NOMO-1 treated with DMSO at 0.1 percent for 48 hours (cell line): ENCODE results near the gene DHX30.

Experiments used
- DNase-seq: peaks from one replicate; lab custom pipeline; 2025; ENCODE audit not compliant: unreplicated experiment; lab: John Stamatoyannopoulos, UW

Gene DHX30

DNA sequence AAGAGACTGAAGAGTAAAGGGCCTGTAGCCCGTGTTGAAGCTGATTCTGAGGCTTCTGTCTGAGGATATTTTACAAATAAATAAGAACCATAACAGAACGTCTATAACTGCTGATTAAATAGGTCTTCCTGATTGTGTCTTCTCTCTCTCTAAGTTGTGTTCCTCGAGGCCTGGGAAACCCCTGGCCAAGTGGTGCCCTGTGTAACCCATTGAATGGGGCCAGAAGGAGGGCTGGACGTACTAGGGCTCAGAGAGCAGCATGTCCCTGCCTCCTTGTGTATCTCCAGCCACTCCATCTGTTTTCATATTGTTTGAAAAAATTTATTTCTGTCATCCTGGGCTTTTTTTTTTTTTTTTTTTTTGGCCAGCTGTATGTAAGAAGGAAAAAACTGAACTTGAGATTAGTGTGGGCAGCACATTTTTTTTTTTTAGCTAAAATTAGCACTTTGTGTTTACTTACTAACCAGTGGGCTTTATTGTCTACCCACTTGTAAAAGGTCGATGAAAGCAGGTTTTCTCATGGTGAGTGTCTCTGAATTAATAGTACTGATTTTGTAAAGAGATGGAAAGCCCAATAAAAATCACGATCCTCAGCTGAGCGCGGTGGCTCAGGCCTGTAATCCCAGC, 10.7 kb downstream of the DHX30 start:
- DNase-seq, result no peak

DNA sequence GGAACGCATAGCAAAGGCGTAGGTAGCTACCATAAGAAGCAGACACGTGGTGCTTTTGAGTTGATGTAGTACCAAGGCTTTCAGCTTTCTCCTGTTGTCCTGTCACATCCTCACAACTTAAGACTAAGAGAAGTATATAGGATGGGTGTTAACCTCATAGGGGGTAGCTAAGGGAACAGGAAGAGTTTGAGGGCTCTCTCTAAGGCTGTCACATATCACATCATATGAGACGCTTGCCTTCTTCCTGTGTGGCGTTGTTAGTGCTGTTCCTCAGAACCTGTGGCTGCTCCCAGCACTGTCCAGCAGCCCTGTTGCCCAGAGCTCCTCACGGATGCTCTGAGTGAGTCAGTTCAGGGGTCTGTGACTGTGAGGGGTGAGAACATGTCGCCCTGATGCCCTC, 14.7 kb downstream of the DHX30 start:
- DNase-seq, result no peak

DNA sequence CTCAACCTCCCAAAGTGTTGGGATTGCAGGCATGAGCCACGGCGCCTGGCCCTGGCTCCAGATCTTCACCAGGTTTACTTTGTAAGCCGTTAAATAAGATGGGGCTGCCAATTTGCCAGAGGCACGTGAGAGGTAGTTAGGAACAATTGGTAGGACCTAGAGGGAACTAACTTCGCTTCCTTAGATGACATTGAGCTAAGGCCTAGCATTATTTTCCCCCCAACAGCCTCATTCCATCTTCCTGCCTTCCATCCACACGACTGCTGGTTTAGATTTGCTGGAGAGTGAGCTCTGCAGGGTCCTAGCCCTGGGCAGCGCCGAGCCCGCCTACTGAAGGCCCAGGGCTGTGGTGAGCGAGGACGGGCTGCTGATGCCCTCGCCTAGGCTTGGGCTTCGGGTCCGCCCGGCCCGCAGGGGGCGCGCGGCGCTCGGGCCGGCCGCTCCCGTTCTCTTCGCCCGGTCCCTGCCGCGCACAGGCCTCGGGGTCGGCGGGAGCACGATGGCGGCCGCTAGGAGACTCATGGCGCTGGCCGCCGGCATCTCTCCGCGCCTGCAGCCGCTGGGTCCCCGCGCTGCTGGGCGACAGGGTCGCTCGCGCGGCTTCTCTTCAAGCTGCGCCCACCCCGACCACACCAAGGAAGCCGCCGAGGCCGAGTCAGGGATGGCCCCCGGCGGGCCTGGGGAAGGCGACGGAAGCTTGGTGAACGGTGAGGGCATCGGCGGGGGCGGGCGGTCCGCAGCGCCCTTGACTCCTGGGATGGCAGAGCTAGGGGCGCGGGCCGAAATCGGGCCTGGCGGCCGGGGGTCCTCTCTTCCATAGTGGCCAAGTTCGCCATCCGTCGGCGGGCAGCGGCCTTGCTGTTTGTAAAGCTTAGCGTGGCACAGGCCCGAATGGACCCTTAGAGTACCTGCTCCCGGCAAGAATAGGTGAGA, 21.9 kb downstream of the DHX30 start:
- peak; percentile 70 for DNase-seq

DNA sequence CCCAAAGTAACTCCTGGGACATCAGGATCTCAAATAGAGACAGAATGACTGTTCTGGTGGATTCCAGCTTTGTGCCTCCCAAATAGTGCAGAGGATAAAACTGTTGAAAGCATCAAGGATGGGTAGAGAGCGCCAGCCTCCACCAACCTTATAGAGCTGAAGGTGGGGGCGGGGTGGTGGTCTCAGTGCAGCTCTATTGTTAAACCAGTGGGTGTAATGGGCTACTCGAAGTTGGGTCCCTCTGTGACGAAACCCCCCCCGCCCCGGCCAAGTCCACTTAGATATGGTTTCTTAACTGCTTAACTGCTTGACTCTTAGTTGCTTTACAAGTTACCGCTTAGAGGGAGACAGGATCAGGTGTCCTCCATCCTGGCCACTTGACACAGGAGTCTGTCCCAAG, 22.7 kb downstream of the DHX30 start:
- DNase-seq, result no peak

DNA sequence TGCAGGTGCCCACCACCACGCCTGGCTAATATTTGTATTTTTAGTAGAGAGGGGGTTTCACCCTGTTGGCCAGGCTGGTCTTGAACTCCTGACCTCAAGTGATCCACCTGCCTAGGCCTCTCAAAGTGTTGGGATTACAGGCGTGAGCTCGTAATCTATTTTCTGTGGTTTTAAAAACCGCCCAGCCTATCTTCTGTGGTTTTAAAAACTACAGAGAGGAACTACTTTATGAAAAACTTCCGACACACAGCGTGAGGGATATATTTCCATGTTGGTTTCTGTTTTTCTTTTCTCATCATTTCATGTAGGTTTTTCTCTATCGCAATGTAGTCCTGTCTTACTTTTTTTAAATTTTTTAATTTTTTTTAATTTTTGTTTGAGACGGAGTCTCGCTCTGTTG, 26.5 kb downstream of the DHX30 start:
- DNase-seq, result peak; percentile 7

DNA sequence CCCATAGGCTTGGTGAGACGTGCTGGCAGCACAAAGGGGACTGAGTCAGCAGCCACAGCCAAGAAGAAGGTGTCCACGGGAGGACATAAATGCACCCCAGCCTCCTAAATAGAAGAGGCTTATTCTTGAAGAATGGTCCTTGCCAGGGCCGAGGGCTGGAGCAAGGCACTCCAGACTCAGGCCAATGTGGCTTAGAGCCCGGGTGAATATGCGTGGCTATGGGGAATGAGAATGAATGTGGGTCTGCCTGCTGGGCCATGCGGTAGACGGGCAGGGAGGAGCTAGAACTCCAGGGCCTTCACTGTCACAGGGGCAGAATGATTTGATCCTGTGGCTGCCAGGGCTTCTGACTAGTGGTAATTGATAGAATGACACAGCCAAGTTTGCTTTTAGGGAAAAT, 34.0 kb downstream of the DHX30 start:
- no peak for DNase-seq

DNA sequence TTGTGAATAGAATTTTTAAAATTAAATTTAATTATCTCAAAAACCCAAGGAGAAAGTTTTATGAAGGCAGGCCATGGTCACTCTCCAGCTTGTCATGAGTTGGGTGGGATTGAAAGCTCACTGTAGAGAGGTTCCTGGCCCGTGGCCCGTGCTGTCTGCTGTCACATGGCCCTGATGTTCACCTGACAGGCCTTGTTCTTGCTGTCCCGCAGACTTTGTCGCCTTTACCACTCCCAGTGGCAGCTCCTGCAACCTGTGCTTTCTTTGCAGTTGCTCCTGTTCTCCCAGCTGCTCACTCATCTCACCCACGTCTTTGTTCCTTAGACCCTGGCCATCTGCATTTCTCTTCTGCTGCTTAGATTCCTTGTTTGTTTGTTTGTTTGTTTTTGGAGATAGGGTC, 35.6 kb downstream of the DHX30 start:
- no peak for DNase-seq

DNA sequence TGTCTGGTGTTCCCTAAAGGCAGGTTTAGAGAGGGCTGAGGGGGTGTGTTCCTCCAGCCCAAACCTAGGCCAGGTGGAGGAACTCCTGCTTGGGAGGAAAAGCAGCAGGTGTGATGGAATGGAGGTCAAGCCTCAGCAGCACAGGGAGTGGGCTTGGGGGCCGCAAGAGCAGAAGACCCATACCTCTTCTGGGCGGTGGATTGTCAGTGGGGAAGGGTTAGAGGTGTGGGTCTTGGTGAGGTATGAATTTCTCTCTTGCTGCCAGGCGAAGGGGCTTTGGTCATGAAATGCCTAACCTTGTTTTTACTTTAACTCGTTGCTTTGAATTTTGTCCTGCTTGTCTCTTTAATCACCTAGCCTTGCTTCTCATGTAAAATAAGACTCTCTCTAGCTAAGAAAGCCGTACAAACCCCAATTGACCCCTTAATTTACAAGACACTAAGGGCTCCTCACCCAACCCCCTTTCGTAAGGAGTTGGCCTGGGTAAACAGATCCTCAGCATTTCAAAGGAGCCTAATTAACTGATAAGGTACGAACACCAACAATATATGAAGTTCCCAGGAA, 38.9 kb downstream of the DHX30 start:
- no peak for DNase-seq

DNA sequence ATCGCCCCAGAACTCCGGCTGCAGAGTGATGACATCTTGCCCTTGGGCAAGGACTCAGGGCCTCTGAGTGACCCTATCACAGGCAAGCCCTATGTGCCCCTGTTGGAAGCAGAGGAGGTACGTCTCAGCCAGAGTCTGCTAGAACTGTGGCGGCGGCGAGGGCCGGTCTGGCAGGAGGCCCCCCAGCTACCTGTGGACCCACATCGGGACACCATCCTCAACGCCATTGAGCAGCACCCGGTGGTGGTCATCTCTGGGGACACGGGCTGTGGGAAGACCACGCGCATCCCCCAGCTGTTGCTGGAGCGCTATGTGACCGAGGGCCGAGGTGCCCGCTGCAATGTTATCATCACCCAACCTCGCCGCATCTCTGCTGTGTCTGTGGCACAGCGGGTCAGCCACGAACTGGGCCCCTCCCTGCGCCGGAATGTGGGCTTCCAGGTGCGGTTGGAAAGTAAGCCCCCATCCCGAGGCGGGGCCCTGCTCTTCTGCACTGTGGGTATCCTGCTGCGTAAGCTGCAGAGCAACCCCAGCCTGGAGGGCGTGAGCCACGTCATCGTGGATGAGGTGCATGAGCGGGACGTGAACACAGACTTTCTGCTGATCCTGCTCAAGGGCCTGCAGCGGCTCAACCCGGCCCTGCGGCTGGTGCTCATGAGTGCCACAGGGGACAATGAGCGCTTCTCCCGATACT, 43.4 kb downstream of the DHX30 start:
- no peak for DNase-seq

DNA sequence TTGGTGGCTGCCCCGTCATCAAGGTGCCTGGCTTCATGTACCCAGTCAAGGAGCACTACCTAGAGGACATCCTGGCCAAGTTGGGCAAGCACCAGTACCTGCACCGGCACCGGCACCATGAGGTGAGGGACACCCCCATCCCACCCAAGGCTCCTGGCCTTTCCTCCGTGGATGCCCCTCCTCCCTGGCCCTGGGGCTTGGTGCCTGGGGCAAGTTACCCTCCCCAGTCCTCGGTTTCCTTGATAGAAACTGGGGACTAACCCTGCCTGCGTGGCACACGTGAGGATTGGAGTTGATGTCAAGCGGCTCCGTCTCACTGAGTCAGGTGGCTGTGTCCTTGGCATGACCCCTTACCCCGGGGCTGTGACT, 43.9 kb downstream of the DHX30 start:
- DNase-seq, result no peak

DNA sequence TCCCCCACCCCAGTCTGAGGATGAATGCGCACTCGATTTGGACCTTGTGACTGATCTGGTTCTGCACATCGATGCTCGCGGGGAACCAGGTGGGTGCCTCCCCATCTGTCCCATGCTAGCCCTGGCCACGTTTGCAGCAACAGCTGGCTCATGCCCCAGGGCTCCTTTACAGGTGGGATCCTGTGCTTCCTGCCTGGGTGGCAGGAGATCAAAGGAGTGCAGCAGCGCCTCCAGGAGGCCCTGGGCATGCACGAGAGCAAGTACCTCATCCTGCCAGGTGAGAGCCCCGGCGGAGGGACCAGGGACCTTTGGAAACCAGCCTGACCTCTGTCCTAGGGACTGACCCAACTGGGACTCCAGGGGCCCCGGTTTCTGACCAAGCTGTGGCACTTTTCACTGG, 44.3 kb downstream of the DHX30 start:
- DNase-seq, result no peak

DNA sequence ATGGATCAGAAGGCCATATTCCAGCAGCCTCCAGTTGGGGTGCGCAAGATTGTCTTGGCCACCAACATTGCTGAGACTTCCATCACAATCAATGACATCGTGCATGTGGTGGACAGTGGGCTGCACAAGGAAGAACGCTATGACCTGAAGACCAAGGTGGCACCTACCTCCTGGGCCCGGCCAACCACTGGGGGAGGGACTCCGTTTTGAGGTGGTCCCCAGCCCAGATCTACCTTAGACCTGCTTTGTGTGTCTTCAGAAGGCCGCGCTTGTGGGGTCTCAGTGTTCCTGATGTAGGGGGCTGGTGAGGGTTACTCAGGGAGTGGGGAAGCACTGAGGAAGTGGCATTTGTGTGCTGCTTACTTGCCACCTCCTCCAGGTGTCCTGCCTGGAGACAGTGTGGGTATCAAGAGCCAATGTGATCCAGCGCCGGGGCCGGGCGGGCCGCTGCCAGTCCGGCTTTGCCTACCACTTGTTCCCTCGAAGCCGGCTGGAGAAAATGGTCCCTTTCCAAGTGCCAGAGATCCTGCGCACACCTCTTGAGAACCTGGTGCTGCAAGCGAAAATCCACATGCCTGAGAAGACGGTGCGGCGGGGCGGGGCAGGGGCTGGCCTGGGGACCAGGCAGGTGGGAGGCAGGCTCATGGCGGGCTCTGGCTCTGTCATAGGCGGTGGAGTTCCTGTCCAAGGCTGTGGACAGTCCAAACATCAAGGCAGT, 45.0 kb downstream of the DHX30 start:
- no peak for DNase-seq

DNA sequence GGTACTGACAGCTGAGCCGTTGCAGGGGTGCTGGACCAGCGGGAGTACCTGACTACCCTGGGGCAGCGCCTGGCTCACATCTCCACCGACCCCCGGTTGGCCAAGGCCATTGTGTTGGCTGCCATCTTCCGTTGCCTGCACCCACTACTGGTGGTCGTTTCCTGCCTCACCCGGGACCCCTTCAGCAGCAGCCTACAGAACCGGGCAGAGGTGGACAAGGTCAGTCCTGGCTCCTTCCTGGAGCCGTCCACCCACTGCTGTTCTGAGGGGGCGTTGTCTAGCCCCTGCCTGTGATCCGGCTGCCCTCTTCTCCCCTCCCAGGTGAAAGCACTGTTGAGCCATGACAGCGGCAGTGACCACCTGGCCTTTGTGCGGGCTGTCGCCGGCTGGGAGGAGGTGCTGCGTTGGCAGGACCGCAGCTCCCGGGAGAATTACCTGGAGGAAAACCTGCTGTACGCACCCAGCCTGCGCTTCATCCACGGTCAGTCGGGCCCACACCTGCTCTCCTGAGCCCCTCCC, 45.7 kb downstream of the DHX30 start:
- DNase-seq, result no peak

DNA sequence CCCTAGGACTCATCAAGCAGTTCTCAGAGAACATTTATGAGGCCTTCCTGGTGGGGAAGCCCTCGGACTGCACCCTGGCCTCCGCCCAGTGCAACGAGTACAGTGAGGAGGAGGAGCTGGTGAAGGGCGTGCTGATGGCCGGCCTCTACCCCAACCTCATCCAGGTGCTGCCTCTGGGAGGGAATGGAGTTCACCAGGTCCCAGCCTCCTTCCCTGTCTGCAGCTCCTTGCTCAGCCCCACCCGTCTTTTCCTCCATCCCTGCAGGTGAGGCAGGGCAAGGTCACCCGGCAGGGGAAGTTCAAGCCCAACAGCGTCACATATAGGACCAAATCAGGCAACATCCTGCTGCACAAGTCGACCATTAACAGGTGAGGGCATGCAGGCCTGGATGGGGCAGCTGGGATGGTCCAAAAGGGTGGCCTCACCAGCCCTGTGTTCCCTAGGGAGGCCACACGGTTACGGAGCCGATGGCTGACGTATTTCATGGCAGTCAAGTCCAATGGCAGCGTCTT, 46.3 kb downstream of the DHX30 start:
- DNase-seq, result no peak

DNA sequence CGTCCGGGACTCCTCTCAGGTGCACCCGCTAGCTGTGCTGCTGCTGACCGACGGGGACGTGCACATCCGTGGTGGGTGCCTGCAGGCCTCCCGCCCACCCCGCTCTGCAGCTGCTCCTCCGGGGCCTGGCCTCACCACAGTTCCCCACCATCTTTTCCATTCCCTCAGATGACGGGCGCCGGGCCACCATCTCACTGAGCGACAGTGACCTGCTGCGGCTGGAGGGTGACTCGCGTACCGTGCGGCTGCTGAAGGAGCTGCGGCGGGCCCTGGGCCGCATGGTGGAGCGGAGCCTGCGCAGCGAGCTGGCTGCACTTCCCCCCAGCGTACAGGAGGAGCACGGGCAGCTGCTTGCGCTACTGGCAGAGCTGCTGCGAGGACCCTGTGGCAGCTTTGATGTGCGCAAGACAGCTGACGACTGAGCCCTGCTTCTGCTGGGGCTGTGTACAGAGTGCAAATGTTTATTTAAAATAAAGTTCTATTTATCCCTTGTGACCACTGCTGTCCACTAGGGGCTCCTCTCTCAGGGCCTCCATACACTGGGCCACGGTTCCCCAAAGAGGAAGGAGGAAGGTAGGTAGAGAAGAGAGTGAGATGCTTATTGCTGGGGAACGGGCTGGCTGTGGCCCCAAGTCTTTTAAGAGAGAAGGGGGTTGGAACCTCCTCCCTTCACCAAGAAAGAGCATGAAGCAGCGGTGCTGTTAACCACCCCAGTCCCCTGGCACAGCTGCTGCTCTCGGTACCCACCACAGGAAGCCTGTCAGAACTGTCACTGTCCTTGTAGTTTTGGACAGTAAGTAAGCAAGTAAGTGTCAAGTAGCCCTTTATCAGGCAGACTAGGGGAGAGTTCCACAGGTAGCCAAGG, 47.0 kb downstream of the DHX30 start:
- peak; percentile 26 for DNase-seq

DNA sequence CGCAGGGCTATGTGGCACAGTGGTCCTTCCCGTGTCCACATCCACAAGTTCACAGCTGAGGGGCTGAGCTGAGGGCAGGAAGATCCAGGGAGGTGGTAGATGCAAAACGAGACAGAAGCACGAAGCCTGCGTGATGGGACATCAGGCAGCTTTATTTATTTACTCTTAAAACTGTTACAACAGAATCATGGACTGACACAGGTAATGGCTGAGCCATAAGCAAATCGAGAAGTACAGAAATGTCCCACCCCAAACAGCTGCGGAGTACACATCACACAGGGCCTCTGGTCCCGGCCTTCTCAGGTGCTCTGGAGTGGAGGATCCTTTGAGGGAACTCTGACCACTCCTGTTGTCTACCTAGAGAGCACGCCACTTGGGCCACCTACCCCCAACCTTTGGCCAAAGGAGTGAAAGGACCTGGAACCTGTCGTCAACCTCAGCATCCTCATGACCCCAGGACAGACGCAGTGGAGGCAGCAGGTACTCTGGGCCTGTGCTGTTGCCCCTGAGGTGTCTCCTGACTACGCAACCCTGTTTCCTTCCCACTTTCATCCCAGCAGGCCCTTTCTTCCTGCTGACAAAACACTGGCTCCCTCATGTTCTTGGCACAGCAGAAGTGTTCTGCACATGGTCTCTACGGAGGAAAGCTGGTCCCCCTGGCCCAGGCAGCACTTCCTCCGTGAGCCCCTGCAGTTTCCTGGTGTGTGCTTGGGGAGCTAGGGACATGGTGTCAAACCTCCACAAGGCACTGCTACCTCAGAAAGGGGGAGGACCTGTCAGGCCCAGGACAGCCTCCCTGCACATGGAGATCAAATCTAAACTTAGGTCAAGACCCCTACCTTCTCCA, 47.8 kb downstream of the DHX30 start:
- no peak for DNase-seq

DNA sequence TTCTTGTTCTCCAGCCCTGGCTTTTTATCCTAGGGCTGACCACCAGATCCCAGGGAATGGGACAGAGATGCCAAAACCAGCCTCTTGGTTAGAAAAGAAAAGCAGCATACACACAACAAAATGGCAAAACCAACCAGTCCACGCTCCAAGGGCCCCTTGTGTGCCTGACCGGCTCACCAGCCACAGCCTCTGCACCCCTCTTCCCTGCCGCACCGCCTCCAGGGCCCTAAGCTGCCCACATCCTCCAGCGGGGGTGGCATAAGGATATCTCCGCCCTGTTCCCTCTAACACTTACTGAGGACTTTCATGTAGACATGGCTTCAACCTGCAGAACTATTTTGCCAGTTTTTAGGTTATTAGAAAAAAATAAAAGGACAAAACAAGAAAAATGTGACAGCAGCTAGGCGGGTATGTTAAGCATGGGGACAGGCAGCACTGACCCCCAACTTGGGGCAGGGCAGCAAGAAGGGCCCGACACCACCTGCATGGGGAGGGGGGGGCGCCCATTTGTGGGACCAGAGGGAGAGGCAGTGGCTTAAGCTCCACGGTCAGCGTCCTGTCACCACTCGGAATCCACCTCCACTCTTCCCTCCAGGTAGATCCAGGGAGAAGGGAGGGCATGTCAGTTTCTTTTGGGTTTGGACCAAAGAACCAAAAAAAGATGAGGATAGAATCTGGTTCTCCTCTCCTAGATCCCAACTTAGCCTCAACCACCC, 49.1 kb downstream of the DHX30 start:
- DNase-seq, result no peak
